ENCODE data around the gene FRMPD2.

The FRMPD2 gene

DNA sequence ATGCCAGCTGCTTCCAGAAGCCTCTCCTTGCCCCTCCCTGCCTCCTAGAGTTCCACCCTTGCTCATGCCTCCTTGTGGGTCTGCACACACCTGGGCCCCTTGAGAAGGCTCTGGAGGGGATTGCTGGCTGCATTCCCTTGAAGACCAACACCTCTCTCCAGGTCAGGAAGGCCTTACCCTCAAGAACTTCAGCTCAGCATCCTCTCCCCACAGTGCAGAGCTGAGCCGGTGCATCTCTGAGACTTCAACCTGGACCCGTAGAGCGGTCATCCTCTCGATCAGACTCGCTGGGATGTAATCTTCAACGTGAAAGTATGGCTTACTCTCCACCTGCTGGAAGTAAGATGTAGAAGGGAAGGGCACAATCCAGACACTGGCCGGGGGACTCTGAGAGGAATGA is 62.7 kb downstream of the FRMPD2 start:
- no peak overlapping the region for H2AFZ ChIP-seq (ENCODE audit: low read depth, low read length)
- no peaks in the 10 kb centered on the region for H3K36me3 ChIP-seq (ENCODE audit: insufficient read depth, low read length)
- no peaks in the 10 kb centered on the region for H3K9me3 ChIP-seq (ENCODE audit: low read length)
- no peak overlapping the region for H3K4me3 ChIP-seq (ENCODE audit: low read length)
- H3K27me3 ChIP-seq (ENCODE audit: insufficient read depth, low read length), result no peaks in the 10 kb centered on the region
- no peaks in the 10 kb centered on the region for H3K4me1 ChIP-seq (ENCODE audit: insufficient read depth, low read length)

DNA sequence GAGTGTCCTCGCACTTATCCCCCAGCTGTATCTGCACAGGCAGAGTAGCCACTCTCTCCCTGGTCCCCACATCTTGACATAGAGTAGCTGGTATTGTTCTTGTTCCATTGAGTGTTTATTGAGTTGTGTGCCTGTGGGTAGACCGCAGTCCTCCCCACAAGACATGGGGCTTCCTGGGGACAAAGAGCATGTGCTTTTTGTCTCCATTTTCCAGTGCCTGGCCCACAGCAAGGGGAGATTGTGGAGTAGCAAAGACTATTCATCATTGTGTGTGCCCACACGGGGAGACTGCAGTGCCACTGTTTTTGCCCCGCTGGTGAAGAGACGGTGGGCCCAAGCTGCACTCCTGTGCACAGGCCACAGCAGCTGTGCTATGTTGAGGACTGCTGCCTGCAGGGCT is 63.5 kb downstream of the FRMPD2 start:
- H3K4me1 ChIP-seq (ENCODE audit: insufficient read depth, low read length), result no peaks in the 10 kb centered on the region
- no peaks in the 10 kb centered on the region for H3K36me3 ChIP-seq (ENCODE audit: insufficient read depth, low read length)
- H3K9me3 ChIP-seq (ENCODE audit: low read length), result no peaks in the 10 kb centered on the region
- H3K4me3 ChIP-seq (ENCODE audit: low read length), result no peak overlapping the region
- no peaks in the 10 kb centered on the region for H3K27me3 ChIP-seq (ENCODE audit: insufficient read depth, low read length)
- no peak overlapping the region for H2AFZ ChIP-seq (ENCODE audit: low read depth, low read length)

DNA sequence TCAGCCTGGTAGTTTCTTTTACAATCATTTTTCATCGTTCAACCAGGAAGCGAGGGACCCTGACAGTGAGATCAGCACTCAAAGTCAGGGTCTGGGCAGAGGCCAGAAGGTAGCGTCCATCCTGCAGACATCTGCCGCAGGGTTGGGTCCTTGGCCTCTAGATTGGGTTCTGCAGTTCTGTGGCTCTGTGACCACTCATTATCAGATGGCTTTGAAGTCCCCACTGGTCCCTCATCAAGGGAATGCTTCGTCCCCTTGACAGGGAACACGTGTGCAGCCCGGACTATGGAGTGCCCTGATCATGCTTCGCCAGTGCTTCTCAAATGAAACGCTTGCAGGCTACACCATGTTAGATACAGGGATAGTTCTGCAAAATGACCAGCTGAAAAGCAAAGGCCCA is 64.1 kb downstream of the FRMPD2 start:
- no peak overlapping the region for H3K4me3 ChIP-seq (ENCODE audit: low read length)
- no peak overlapping the region for H2AFZ ChIP-seq (ENCODE audit: low read depth, low read length)
- no peaks in the 10 kb centered on the region for H3K27me3 ChIP-seq (ENCODE audit: insufficient read depth, low read length)
- H3K9me3 ChIP-seq (ENCODE audit: low read length), result no peaks in the 10 kb centered on the region
- no peaks in the 10 kb centered on the region for H3K36me3 ChIP-seq (ENCODE audit: insufficient read depth, low read length)
- H3K4me1 ChIP-seq (ENCODE audit: insufficient read depth, low read length), result no peaks in the 10 kb centered on the region

DNA sequence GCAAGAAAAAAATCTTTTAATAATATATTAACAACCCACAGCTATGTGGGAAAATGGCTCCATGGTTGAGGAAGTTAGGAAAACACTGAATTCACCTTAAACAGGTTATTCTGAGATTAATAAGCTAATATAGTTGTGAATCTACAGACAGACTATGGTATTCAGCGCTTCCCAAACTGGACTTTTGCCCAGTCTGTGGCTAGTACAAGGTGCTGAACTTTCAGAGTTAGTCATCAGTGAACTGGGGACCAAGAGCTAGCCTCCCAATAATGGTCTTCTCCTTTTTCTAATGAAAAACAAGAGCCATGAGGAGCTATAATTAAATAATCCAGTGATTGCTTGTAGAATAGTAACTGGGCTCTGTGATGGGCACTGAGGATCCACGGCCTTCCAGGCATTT is 65.3 kb downstream of the FRMPD2 start:
- Histone ChIP-seq H3K27me3 (ENCODE audit: insufficient read depth, low read length) (no peaks in the 10 kb centered on the region), H3K9me3 (ENCODE audit: low read length) (no peaks in the 10 kb centered on the region), H3K4me3 (ENCODE audit: low read length) (no peak overlapping the region), H3K4me1 (ENCODE audit: insufficient read depth, low read length) (no peaks in the 10 kb centered on the region), H3K36me3 (ENCODE audit: insufficient read depth, low read length) (no peaks in the 10 kb centered on the region), H2AFZ (ENCODE audit: low read depth, low read length) (no peak overlapping the region)

DNA sequence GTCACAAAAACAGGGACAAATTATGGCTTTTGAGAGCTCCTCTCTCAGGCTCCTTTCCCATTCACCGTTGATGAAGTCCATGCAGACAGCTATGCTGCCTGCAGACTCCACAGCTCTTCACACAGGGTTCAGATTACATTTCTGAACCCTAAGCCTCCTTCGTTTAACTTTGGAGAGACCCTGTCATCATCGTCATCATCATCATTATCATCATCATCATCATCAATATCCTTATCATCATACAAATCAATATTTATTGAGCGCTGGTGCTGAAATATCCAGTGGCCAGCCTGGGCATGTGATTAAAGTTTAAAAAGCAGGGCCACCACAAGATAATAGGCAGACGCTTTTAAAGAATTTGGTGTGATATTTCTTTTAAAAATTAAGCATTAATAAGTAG is 66.6 kb downstream of the FRMPD2 start:
- Histone ChIP-seq H3K36me3 (ENCODE audit: insufficient read depth, low read length) (no peaks in the 10 kb centered on the region), H2AFZ (ENCODE audit: low read depth, low read length) (no peak overlapping the region), H3K27me3 (ENCODE audit: insufficient read depth, low read length) (no peaks in the 10 kb centered on the region), H3K4me3 (ENCODE audit: low read length) (no peak overlapping the region), H3K4me1 (ENCODE audit: insufficient read depth, low read length) (no peaks in the 10 kb centered on the region), H3K9me3 (ENCODE audit: low read length) (no peaks in the 10 kb centered on the region)

DNA sequence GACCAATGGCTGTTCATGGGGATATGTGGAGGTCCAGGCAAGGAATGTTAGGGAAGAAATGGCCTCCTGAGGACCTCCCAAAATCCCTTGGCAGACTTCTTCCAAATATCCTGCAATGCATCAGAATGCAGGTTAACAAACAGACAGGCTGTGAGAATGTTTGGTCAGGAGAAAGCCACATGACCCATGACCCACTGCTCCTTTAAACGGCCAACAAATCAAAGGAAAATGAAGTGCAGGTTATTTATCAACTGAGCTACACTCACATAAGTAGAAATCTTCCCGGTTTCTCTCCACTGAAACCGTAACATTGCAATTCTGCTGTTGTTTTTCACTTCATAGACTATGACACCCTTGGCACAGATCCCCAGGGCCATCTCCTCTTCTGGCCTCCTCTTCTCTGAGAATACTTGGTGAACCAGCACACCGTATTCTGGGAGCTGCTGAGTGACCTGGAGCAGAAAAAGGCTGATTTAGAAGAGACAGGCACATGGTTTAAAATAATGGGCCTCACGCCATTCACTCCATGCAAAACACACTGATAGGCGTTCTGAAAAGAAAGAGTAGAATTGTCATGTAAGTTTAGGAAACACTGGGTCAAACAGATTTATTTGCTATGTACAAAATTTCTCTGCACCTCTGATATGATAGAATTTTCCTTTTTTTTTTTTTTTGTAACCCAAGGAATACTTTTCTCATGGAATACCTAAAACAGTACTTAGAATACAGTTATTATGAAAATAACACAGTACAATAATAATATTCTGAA is 67.8 kb downstream of the FRMPD2 start:
- no peaks in the 10 kb centered on the region for H3K27me3 ChIP-seq (ENCODE audit: insufficient read depth, low read length)
- H3K4me1 ChIP-seq (ENCODE audit: insufficient read depth, low read length), result no peaks in the 10 kb centered on the region

DNA sequence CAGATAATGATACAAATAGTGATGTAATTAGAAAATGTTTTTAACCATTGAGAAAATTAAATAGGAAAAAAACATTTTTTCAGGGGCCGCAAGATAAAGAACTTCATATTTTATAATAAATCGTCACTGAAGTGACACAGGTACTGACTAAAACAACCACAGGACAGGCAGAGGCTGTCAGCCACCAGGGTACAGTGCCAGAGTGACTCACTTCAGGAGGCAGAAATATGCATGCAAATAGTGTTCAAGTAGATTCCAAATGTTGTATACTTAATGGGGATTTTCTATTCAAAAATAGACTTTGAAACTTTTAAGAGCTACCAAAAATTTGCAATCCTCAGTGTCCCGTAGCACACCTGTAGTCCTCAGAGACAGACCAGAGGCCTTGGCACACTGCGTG is 68.6 kb downstream of the FRMPD2 start:
- H3K36me3 ChIP-seq (ENCODE audit: insufficient read depth, low read length), result no peaks in the 10 kb centered on the region
- H3K27me3 ChIP-seq (ENCODE audit: insufficient read depth, low read length), result no peaks in the 10 kb centered on the region
- no peaks in the 10 kb centered on the region for H3K4me1 ChIP-seq (ENCODE audit: insufficient read depth, low read length)
- no peak overlapping the region for H3K4me3 ChIP-seq (ENCODE audit: low read length)
- no peak overlapping the region for H2AFZ ChIP-seq (ENCODE audit: low read depth, low read length)
- no peaks in the 10 kb centered on the region for H3K9me3 ChIP-seq (ENCODE audit: low read length)

More for the DNA sequence above, 67.8 kb downstream of the FRMPD2 start:
- Histone ChIP-seq H2AFZ (ENCODE audit: low read depth, low read length) (no peak overlapping the region), H3K4me3 (ENCODE audit: low read length) (no peak overlapping the region), H3K36me3 (ENCODE audit: insufficient read depth, low read length) (no peaks in the 10 kb centered on the region), H3K9me3 (ENCODE audit: low read length) (no peaks in the 10 kb centered on the region)

DNA sequence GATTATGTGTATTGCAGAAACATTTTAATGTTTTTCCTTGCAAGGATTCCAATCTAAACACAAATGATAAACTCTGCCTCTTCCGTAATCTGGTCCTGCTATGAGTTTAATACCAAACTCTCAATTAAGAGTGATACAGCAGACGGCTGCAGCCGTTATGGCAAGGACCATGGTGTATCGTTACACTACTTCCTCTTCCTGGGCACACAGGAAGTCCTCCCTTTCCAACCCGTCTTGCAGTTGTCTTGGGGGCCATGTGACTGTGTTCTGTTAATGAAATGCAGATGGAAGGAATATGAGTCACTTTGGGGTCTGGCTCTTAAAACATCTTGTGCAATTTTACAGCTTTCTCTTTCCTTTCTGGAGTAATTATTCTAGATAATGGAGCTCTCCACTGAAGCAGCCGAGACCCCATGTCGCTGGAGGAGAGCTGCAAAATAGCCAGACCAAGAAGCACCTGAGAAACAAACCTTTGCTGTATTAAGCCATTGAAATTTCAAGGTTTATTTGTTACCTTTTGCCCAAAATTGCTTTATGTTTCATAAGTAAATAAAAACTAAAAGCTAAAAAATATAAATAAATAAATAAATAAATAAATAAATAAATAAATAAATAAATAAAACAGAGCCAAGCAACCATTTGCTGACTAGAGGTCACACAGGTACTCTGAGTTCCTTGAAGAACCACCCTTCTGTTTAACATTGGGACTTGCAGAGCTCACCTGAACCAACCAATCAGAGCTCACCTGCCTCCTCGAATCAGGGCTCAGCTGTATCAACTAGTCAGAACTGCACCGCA is 74.7 kb downstream of the FRMPD2 start:
- no peak overlapping the region for H2AFZ ChIP-seq (ENCODE audit: low read depth, low read length)
- H3K27me3 ChIP-seq (ENCODE audit: insufficient read depth, low read length), result no peaks in the 10 kb centered on the region
- no peak overlapping the region for H3K4me3 ChIP-seq (ENCODE audit: low read length)
- H3K9me3 ChIP-seq (ENCODE audit: low read length), result no peaks in the 10 kb centered on the region
- H3K4me1 ChIP-seq (ENCODE audit: insufficient read depth, low read length), result no peaks in the 10 kb centered on the region
- no peaks in the 10 kb centered on the region for H3K36me3 ChIP-seq (ENCODE audit: insufficient read depth, low read length)

DNA sequence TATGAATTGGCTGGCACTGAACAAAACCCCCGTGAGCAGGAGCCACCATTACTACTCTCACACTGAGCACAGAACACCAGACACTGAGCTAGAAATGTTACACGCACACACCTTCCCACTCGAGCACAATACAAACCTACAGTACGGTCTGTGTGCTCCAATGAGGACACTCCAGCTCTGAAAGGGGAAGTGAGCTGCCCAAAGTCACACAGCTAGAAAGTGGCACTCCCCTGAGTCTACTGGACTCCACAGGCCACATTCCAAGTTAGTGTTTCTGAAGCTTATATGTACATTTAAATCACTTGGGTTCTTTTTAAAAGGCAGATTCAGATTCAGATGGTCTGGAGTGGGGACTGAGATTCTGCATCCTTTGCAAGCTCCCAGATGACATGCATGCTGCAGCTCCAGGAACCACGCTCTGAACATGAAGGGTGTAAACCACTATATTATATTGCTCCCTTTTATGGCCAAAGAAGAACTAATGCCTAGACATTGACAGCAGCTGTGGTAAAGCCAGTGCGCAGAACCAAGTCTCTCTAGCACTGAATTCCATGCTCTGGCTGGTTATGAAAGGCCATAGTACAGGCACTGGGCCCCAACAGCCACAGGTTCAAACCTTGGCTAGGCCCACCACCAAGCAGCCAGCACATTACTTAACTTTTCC is 77.1 kb downstream of the FRMPD2 start:
- H3K36me3 ChIP-seq (ENCODE audit: insufficient read depth, low read length), result no peaks in the 10 kb centered on the region
- no peak overlapping the region for H2AFZ ChIP-seq (ENCODE audit: low read depth, low read length)
- no peaks in the 10 kb centered on the region for H3K9me3 ChIP-seq (ENCODE audit: low read length)
- no peak overlapping the region for H3K4me3 ChIP-seq (ENCODE audit: low read length)
- peaks cover 6% of the 10 kb centered on the region for H3K27me3 ChIP-seq (ENCODE audit: insufficient read depth, low read length)
- no peaks in the 10 kb centered on the region for H3K4me1 ChIP-seq (ENCODE audit: insufficient read depth, low read length)

DNA sequence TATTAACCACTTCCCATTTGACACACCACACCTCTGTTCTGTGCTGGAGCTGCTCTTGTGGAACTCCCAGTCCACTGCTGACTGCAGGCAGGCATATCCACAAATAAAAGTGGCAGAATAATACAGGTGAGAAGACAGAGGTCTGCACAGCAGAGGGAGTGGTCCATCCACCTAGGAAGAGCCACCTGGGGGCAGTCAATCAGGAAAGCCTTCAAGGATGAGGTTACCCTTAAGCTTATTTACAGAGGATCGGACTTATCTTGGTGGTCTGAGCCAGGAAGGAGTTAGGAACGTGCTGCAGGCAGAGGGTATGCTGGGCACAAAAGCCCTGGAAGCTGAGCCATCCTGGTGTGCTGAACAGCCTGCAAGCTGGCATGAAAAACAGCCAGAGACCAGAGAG is 78.7 kb downstream of the FRMPD2 start:
- Histone ChIP-seq H3K36me3 (ENCODE audit: insufficient read depth, low read length) (no peaks in the 10 kb centered on the region), H2AFZ (ENCODE audit: low read depth, low read length) (no peak overlapping the region), H3K4me3 (ENCODE audit: low read length) (no peak overlapping the region), H3K9me3 (ENCODE audit: low read length) (no peaks in the 10 kb centered on the region), H3K27me3 (ENCODE audit: insufficient read depth, low read length) (peaks cover 6% of the 10 kb centered on the region), H3K4me1 (ENCODE audit: insufficient read depth, low read length) (no peaks in the 10 kb centered on the region)

DNA sequence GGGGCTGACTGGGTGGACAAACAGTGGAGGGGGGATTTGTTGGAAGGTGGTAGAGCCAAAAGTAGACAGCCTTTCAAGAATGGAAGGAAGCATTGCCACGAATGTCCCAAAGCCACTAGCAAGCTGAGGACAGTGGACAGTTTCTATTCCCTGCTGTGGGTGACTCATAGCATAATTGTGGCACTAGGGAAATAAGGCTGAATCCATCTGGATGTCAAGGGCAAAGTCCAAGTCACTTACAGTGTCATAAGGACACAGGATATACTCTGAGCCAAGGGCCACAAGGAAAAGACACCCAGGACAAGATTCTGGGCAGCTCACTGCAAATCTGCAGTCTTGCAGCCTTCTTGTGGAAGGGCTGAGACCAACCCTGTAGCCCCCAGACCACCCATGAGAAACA is 79.7 kb downstream of the FRMPD2 start:
- H2AFZ ChIP-seq (ENCODE audit: low read depth, low read length), result no peak overlapping the region
- H3K36me3 ChIP-seq (ENCODE audit: insufficient read depth, low read length), result no peaks in the 10 kb centered on the region
- H3K4me1 ChIP-seq (ENCODE audit: insufficient read depth, low read length), result no peaks in the 10 kb centered on the region
- no peak overlapping the region for H3K4me3 ChIP-seq (ENCODE audit: low read length)
- no peaks in the 10 kb centered on the region for H3K9me3 ChIP-seq (ENCODE audit: low read length)
- H3K27me3 ChIP-seq (ENCODE audit: insufficient read depth, low read length), result peaks cover 6% of the 10 kb centered on the region

DNA sequence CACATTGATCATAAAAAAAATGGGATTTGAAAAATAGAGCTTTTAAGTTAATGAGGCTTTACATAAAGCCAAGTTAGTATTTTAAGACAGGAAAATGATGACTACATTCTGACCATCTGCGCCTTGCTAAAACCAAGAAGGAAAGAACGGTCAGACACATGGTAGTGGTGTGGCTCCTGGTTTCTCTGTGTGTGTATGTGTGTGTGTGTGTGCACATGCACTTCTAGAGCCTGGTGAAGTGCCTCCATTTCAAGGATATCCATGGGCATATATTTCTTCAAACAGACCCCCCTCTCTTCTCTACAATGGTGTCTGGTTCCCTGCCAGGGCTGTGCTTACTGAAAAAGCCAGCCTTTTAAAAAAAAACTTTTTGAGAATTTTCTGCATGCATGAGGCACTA is 80.9 kb downstream of the FRMPD2 start:
- no peaks in the 10 kb centered on the region for H3K4me1 ChIP-seq (ENCODE audit: insufficient read depth, low read length)

DNA sequence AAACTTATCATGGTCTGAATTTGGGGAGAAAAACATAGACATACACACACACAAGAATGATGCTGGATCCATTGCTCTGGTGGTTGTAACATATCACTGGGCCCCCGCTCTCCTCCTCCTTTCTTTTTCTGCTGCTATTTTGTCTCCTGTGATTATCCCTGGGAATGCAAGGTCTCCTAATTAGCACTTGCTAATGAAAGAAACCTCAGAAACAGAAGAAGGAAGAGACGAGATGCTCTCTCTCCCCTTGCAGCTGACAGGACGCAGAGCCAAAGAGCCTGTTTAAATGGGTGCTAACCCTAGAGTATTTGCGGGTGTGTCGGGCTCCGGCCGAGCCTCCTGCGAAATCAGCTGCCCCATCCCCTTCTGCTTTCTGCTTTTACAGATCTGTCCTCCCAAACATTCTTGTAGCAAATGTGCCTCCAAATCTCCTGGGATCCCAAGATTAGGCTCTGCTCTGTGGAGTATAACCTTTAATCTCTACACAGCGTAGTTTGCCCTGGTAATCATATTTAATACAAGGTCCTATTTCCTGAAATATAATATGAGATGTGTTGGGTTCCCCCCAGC is 81.5 kb downstream of the FRMPD2 start:
- Histone ChIP-seq H3K4me1 (ENCODE audit: insufficient read depth, low read length) (peaks cover 4% of the 10 kb centered on the region), H3K9me3 (ENCODE audit: low read length) (no peaks in the 10 kb centered on the region), H3K4me3 (ENCODE audit: low read length) (no peak overlapping the region), H3K27me3 (ENCODE audit: insufficient read depth, low read length) (peaks cover 6% of the 10 kb centered on the region), H2AFZ (ENCODE audit: low read depth, low read length) (no peak overlapping the region), H3K36me3 (ENCODE audit: insufficient read depth, low read length) (no peaks in the 10 kb centered on the region)

More for the DNA sequence above, 80.9 kb downstream of the FRMPD2 start:
- H3K27me3 ChIP-seq (ENCODE audit: insufficient read depth, low read length), result peaks cover 6% of the 10 kb centered on the region
- no peak overlapping the region for H3K4me3 ChIP-seq (ENCODE audit: low read length)
- no peaks in the 10 kb centered on the region for H3K9me3 ChIP-seq (ENCODE audit: low read length)
- H3K36me3 ChIP-seq (ENCODE audit: insufficient read depth, low read length), result no peaks in the 10 kb centered on the region
- no peak overlapping the region for H2AFZ ChIP-seq (ENCODE audit: low read depth, low read length)
